ENCODE results near the gene TMOD1.

GRCh38 chr9:97578846-97579245, 77.4 kb downstream of the TMOD1 start:
- TF ChIP-seq CTCF (IDR thresholded peaks at IDR 0.05) = no peak
- TF ChIP-seq ZFX (IDR thresholded peaks at IDR 0.05; ENCODE audit: borderline replicate concordance) = no peak

Data from 22Rv1 (cell line).